Transverse colon (tissue), 4 donors: ENCODE results near the gene TMEM163. TPM values are rescaled to one million over a fixed set of nuclear protein-coding genes. Genes with fewer than 3 reads are reported as not detected.

Experiments
- DNase-seq: peaks from one replicate; pipeline ENCODE4 v3.0.0-alpha.2; 2019
- H3K27ac ChIP-seq, 4 donors: fragments of 200-600 bp; sonication (generic); 2 replicates each; pipeline ENCODE4 v1.5.1; 2016 to 2018; ENCODE audit warnings: inconsistent platforms in 4 of 4
- H3K27me3 ChIP-seq: fragments of 200-600 bp; sonication (generic); 2 replicates; pipeline ENCODE4 v1.5.1; 2017; ENCODE audit warnings: inconsistent platforms
- H3K36me3 ChIP-seq, 4 donors: fragments of 200-600 bp; sonication (generic); 2 replicates each; pipeline ENCODE4 v1.5.1; 2017 to 2019; ENCODE audit warnings: inconsistent platforms in 4 of 4
- H3K4me1 ChIP-seq, 4 donors: fragments of 200-600 bp; sonication (generic); 2 replicates each; pipeline ENCODE4 v1.5.1; 2017 to 2020; ENCODE audit warnings: inconsistent platforms in 4 of 4
- H3K4me3 ChIP-seq, 4 donors: fragments of 200-600 bp; sonication (generic); 1 replicate in 1 of 4; 2 replicates in 3 of 4; pipeline versions ENCODE4 v1.5.1 to v1.6.1; 2017 to 2019; ENCODE audit warnings: inconsistent platforms in 4 of 4
- H3K9me3 ChIP-seq, 2 donors: fragments of 200-600 bp; sonication (generic); 2 replicates each; pipeline ENCODE4 v1.5.1; 2017 to 2019; ENCODE audit warnings: inconsistent platforms in 2 of 2
- EP300 ChIP-seq: sonication (generic); formaldehyde crosslinking; IDR thresholded peaks from one replicate; pipeline ENCODE4 v1.6.1; 2017; ENCODE audit warnings: antibody characterized with exemption, low read depth
- POLR2A ChIP-seq: fragments of 450-650 bp; IDR thresholded peaks from one replicate; pipeline ENCODE4 v1.6.1; 2016; ENCODE audit warnings: antibody characterized with exemption, mild to moderate bottlenecking, moderate library complexity
- POLR2AphosphoS5 ChIP-seq, 3 donors: sonication (generic); formaldehyde crosslinking; IDR thresholded peaks; one replicate each; pipeline ENCODE4 v1.6.1; 2016; ENCODE audit warnings: antibody characterized with exemption in 3 of 3
- WGBS, 2 donors: methylation state at CpG; one replicate each; pipeline ENCODE4 v1.1.5; 2018; ENCODE audit warnings: low coverage in 1 of 2; 5-methylcytosine and 5-hydroxymethylcytosine counted together
- in situ Hi-C, 4 donors: fragments of 200-750 bp; cut with MboI; loops; one replicate each; pipeline versions ENCODE4 v1.15.0 to v1.15.1; 2017; ENCODE audit warnings: low sequenced_read_pairs in 3 of 4, low pct_ligation_motif_present in 1 of 4, low pct_unique_long_range_greater_than_20kb in 1 of 4
- intact Hi-C: fragments of 100-400 bp; cut with DNase I; formaldehyde crosslinking; loops from one replicate; pipeline ENCODE4 v1.15.1; 2023; ENCODE audit warnings: low total_unique reads
- total RNA-seq, 4 donors: library from RNA; depleted of rRNA; stranded (reverse); fragments of >200 nt; gene quantifications; one replicate each; pipeline ENCODE4 v1.1.0, GENCODE V29; 2016
- TF ChIP-seq, protein P1 (sequence below), 5 experiments: fragments of 200-600 bp in 3 of 5; fragments of 450-650 bp in 2 of 5; sonication (generic) in 3 of 5; IDR thresholded peaks; 1 replicate in 2 of 5; 2 replicates in 3 of 5; pipeline ENCODE4 v1.5.1; 2016 to 2017; ENCODE audit warnings: antibody characterized with exemption in 5 of 5, inconsistent platforms in 3 of 5, mild to moderate bottlenecking in 2 of 5, moderate library complexity in 1 of 5

Gene TMEM163
- total RNA-seq, 4 donors from 2014 or later: 0.48 TPM; not detected in 3

GRCh38 chr2:134429886-134430285 is 288.9 kb downstream of the TMEM163 start:
- Histone ChIP-seq H3K27ac (no peak overlapping the region), H3K4me3 (no peak overlapping the region), H3K36me3 (peaks cover 0 to 11% (median 4%) of the 10 kb centered on the region in 4 donors), H3K4me1 (no peaks in the 10 kb centered on the region), H3K9me3 (no peaks in the 10 kb centered on the region), H3K27me3 (no peaks in the 10 kb centered on the region)
- DNase-seq: no peak
- intact Hi-C loops (no loop called here), in situ Hi-C loops (loop anchor here in 1 of 4 donors (25.0 kb wide), 1 partner anchor 543 kb away; no protein-coding TSS in a partner anchor)
- no peak for TF ChIP-seq POLR2AphosphoS5 (IDR thresholded peaks at IDR 0.05)
- TF ChIP-seq EP300: no peak
- TF ChIP-seq, protein P1, sequence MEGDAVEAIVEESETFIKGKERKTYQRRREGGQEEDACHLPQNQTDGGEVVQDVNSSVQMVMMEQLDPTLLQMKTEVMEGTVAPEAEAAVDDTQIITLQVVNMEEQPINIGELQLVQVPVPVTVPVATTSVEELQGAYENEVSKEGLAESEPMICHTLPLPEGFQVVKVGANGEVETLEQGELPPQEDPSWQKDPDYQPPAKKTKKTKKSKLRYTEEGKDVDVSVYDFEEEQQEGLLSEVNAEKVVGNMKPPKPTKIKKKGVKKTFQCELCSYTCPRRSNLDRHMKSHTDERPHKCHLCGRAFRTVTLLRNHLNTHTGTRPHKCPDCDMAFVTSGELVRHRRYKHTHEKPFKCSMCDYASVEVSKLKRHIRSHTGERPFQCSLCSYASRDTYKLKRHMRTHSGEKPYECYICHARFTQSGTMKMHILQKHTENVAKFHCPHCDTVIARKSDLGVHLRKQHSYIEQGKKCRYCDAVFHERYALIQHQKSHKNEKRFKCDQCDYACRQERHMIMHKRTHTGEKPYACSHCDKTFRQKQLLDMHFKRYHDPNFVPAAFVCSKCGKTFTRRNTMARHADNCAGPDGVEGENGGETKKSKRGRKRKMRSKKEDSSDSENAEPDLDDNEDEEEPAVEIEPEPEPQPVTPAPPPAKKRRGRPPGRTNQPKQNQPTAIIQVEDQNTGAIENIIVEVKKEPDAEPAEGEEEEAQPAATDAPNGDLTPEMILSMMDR (IDR thresholded peaks at IDR 0.05): no peak
- TF ChIP-seq POLR2A: no peak
- 91% methylated on average over 4 of the region's 4 CpGs; no CpG with 5 or more reads in 1 of the 2 donors for WGBS, 2 donors

GRCh38 chr2:134426721-134427120 is 292.1 kb downstream of the TMEM163 start:
- Histone ChIP-seq H3K27ac (no peak overlapping the region), H3K27me3 (no peaks in the 10 kb centered on the region), H3K9me3 (no peaks in the 10 kb centered on the region), H3K4me3 (no peak overlapping the region), H3K36me3 (peaks cover 0 to 7% (median under 1%) of the 10 kb centered on the region in 4 donors), H3K4me1 (no peaks in the 10 kb centered on the region)
- 87 to 100% methylated on average over 3 of the region's 3 CpGs for WGBS, 2 donors
- no peak for DNase-seq
- in situ Hi-C loops: loop anchor here in 1 of 4 donors (25.0 kb wide), 1 partner anchor 539 kb away; no protein-coding TSS in a partner anchor
- TF ChIP-seq POLR2AphosphoS5 (IDR thresholded peaks at IDR 0.05) (no peak), POLR2A (no peak), EP300 (no peak)
- TF ChIP-seq, protein P1 (IDR thresholded peaks at IDR 0.05): no peak
- intact Hi-C loops: no loop called here

GRCh38 chr2:134425724-134426496 is 292.9 kb downstream of the TMEM163 start:
- DNase-seq: no peak
- intact Hi-C loops: no loop called here
- Histone ChIP-seq H3K27ac (no peak overlapping the region), H3K4me1 (no peaks in the 10 kb centered on the region), H3K27me3 (no peaks in the 10 kb centered on the region), H3K9me3 (no peaks in the 10 kb centered on the region), H3K36me3 (peaks cover 0 to 7% (median 0%) of the 10 kb centered on the region in 4 donors), H3K4me3 (no peak overlapping the region)
- WGBS, 2 donors: 87 to 91% methylated on average over 6 of the region's 6 CpGs
- no peak for TF ChIP-seq POLR2A
- TF ChIP-seq, protein P1 (IDR thresholded peaks at IDR 0.05): no peak
- in situ Hi-C loops: loop anchor here in 1 of 4 donors (25.0 kb wide), 1 partner anchor 539 kb away; no protein-coding TSS in a partner anchor

GRCh38 chr2:134421556-134422328 is 297.1 kb downstream of the TMEM163 start:
- Histone ChIP-seq H3K27ac (no peak overlapping the region), H3K36me3 (no peaks in the 10 kb centered on the region), H3K4me1 (no peaks in the 10 kb centered on the region), H3K4me3 (no peak overlapping the region), H3K27me3 (no peaks in the 10 kb centered on the region), H3K9me3 (no peaks in the 10 kb centered on the region)
- TF ChIP-seq POLR2AphosphoS5 (IDR thresholded peaks at IDR 0.05) (no peak), POLR2A (no peak), EP300 (no peak)
- TF ChIP-seq, protein P1 (IDR thresholded peaks at IDR 0.05): no peak
- intact Hi-C loops (no loop called here), in situ Hi-C loops (loop anchor here in 2 of 4 donors (25.0 kb wide), 2 partner anchors 184 to 534 kb away; no protein-coding TSS in a partner anchor)
- WGBS, 2 donors: 70 to 89% methylated on average over 3 to 7 of the region's 7 CpGs
- DNase-seq: no peak
